KOPT-K1 (cell line): ENCODE data around the gene ATMIN.

Experiments used
- H3K27ac ChIP-seq: fragments of 200-600 bp; sonication (generic); 2 replicates; pipeline ENCODE4 v1.5.1; 2016; ENCODE audit warnings: antibody characterized with exemption, mild to moderate bottlenecking, low read depth, low read length; ENCODE audit not compliant: poor library complexity, severe bottlenecking
- H3K36me3 ChIP-seq: fragments of 200-600 bp; sonication (generic); 2 replicates; pipeline ENCODE4 v1.5.1; 2017; ENCODE audit warnings: antibody characterized with exemption, mild to moderate bottlenecking, low read length, moderate library complexity; ENCODE audit not compliant: insufficient read depth
- H3K9me3 ChIP-seq: fragments of 200-600 bp; sonication (generic); 2 replicates; pipeline ENCODE4 v1.5.1; 2017; ENCODE audit warnings: antibody characterized with exemption, low read length, mild to moderate bottlenecking; ENCODE audit not compliant: insufficient read depth, poor library complexity, severe bottlenecking

Gene ATMIN

GRCh38 chr16:81035975-81036750, 521 bp downstream of the ATMIN start:
- Histone ChIP-seq H3K27ac (peak overlapping the region; percentile 59), H3K36me3 (peaks cover 32% of the 10 kb centered on the region; the same call in 1 of the 2 replicates), H3K9me3 (no peaks in the 10 kb centered on the region)

- no peaks in the 10 kb centered on the region for H3K9me3 ChIP-seq
- H3K27ac ChIP-seq, result peak overlapping the region; percentile 59
- H3K36me3 ChIP-seq, result peaks cover 33% of the 10 kb centered on the region
Observed at GRCh38 chr16:81036751-81037350, 1.2 kb downstream of the ATMIN start.

- no peak overlapping the region for H3K27ac ChIP-seq
- no peaks in the 10 kb centered on the region for H3K9me3 ChIP-seq
- peaks cover 49% of the 10 kb centered on the region for H3K36me3 ChIP-seq
Observed at GRCh38 chr16:81040131-81040530, 4.5 kb downstream of the ATMIN start.

DNA sequence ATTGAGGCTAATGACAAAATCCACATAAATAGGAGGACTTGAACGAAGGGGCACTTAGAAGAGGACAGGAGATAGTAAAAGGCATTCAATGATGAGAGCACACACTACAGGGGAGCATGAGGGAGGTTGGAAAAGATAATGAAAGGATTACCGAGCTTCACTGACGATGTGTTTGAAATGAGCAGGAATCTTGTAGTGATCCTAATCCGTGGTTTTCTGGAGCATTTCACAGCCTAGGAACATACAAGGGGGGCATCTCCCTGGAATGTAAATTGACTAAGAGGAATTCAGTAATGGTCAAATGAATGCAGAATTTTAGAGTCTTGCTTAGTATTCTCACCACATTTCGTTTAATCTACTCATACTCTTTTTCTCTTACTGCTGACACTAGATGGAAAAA, 5.2 kb downstream of the ATMIN start:
- Histone ChIP-seq H3K27ac (no peak overlapping the region), H3K36me3 (peaks cover 56% of the 10 kb centered on the region), H3K9me3 (no peaks in the 10 kb centered on the region)

- peaks cover 65% of the 10 kb centered on the region for H3K36me3 ChIP-seq
- H3K27ac ChIP-seq, result no peak overlapping the region
- H3K9me3 ChIP-seq, result no peaks in the 10 kb centered on the region
Observed at GRCh38 chr16:81041696-81042095, 6.1 kb downstream of the ATMIN start.

DNA sequence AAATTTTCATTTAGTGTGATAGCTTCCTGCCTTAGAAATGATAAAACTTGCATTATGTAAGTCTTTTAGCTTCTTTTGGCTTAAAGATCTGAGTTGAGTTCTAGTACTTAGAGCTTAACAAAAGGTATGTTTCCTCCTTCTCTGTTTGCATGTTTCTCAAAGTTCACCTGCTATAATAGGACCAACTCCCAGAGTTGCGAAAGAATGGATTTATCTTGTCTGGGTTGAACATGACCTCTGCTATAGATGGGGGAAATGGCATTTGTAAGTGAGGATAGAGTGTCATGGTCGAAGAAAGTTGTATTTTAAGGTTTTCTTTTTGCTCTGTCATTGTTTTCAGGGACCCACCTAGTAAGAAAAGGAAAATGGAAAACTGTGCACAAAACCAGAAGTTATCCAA, 7.2 kb downstream of the ATMIN start:
- peaks cover 65% of the 10 kb centered on the region for H3K36me3 ChIP-seq

GRCh38 chr16:81053761-81054160, 18.1 kb downstream of the ATMIN start:
- peaks cover 14% of the 10 kb centered on the region for H3K9me3 ChIP-seq
- no peaks in the 10 kb centered on the region for H3K36me3 ChIP-seq
- H3K27ac ChIP-seq, result no peak overlapping the region

More for the DNA sequence above, 7.2 kb downstream of the ATMIN start:
- no peak overlapping the region for H3K27ac ChIP-seq
- no peaks in the 10 kb centered on the region for H3K9me3 ChIP-seq

GRCh38 chr16:81060576-81061306, 25.1 kb downstream of the ATMIN start:
- Histone ChIP-seq H3K36me3 (no peaks in the 10 kb centered on the region), H3K27ac (no peak overlapping the region)

DNA sequence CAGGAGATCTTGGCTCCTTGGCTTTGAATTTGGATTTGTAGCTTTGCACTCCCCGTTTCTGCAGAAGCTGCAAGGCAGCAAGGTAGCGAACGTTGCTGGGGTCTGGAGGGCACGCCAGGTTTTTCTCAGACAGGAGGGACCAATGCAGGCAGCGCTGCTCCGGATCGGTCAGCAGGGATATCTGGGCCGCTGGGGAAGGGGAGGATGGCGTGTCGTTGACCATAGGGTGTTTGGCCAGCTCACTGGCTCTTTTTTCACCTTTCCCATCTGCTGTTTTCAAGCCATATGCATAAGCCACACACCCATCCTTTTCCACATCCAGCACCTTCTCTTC, 25.6 kb downstream of the ATMIN start:
- Histone ChIP-seq H3K36me3 (no peaks in the 10 kb centered on the region), H3K9me3 (no peaks in the 10 kb centered on the region), H3K27ac (no peak overlapping the region)

More at GRCh38 chr16:81060576-81061306, 25.1 kb downstream of the ATMIN start:
- no peaks in the 10 kb centered on the region for H3K9me3 ChIP-seq

GRCh38 chr16:81061871-81062608, 26.4 kb downstream of the ATMIN start:
- no peaks in the 10 kb centered on the region for H3K9me3 ChIP-seq
- H3K36me3 ChIP-seq, result no peaks in the 10 kb centered on the region
- no peak overlapping the region for H3K27ac ChIP-seq

DNA sequence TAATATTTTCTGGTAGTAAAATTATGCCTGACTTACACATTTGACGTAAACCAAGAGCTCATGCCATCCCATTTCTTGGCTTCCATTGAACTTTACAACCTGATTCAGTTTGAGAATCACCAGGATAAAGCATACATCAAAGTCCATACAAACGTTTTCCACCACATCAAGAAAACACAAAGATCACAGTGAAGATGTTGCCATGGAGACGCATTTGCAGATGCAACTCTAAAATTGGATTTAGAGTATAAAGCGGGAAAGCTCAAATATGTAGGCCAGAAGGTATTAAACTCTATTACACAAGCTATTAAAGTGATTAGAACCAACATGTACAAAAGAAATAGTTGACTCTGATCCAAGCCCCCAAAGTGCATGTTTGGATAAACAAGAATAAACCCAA, 31.0 kb downstream of the ATMIN start:
- Histone ChIP-seq H3K27ac (no peak overlapping the region), H3K9me3 (no peaks in the 10 kb centered on the region), H3K36me3 (no peaks in the 10 kb centered on the region)

DNA sequence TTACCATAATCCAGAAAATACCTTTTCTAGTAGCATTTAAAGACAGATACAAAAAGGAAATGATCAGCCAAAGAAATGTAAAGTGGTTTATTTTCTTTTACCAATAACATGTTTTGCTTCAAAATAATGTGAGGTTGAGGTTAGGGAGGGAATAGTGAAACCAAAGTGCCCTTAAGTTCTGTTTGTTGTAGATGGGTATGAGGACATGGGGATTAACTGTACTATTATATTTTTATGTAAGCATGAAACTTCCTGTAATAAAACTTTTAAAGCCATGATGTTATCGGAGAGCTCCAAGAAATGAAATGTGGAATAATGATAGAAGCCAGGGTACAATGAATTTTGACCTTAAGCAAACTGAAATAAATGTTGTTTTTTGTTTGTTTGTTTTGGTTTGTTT, 31.5 kb downstream of the ATMIN start:
- H3K27ac ChIP-seq, result no peak overlapping the region

DNA sequence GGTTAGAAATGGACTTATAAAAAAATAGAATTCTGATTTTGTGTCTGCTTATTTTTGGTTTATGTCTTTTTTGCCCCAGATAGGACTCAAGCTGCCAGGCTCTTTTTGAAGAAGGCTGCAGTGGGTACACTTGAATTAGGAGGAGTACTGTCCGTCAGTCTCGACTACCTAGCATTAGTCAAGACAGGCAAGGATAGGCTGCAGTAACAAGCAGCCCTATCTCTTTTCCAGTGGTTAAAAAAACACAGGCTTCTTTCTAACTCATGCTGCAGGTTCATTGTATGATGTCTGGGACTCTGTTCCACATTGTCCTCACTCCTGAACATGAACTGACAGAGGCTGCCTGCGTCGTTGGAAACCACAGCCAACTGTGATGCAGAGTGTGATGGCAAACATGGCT, 33.4 kb downstream of the ATMIN start:
- no peak overlapping the region for H3K27ac ChIP-seq
- no peaks in the 10 kb centered on the region for H3K9me3 ChIP-seq
- H3K36me3 ChIP-seq, result no peaks in the 10 kb centered on the region

More for the DNA sequence above, 31.5 kb downstream of the ATMIN start:
- Histone ChIP-seq H3K9me3 (no peaks in the 10 kb centered on the region), H3K36me3 (no peaks in the 10 kb centered on the region)

GRCh38 chr16:81070979-81071378, 35.3 kb downstream of the ATMIN start:
- Histone ChIP-seq H3K36me3 (no peaks in the 10 kb centered on the region), H3K9me3 (no peaks in the 10 kb centered on the region), H3K27ac (no peak overlapping the region)

DNA sequence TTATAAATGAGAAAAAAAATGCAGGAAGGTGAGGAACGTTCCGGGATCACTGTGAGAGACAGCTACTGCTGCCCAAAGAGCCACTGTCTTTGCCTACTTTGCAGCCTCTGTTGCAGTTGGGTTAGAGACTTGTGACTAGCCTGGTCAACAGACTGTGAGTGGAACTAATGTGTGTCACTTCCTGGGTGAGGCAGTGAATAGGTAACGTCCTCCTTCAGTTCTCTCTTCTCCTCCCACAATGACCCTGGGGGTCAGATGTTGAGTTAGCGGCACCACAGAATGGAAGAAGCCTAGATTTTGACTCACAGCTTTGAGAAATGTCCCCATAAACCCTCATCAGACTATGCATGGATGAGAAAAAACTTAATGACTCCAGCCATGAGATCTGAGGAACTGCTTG, 36.2 kb downstream of the ATMIN start:
- Histone ChIP-seq H3K9me3 (no peaks in the 10 kb centered on the region), H3K27ac (no peak overlapping the region), H3K36me3 (no peaks in the 10 kb centered on the region)
